Ascending aorta (tissue), 2 donors: ENCODE data around the gene CCDC183. TPM values are rescaled to one million over a fixed set of nuclear protein-coding genes. Genes with fewer than 3 reads are reported as not detected.
"Not testable (repeated sequence)": the region's sequence is repeated elsewhere in the genome, so short reads cannot be mapped to it uniquely, and the experiment has no call there.

ENCODE experiments used
- DNase-seq, 2 donors: peaks; one replicate each; pipeline ENCODE4 v3.0.0-alpha.2; 2019; ENCODE audit warnings: low spot score in 2 of 2
- H3K27ac ChIP-seq, 2 donors: fragments of 200-600 bp; sonication (generic); one replicate each; pipeline ENCODE4 v1.5.1; 2016 to 2017; ENCODE audit warnings: mild to moderate bottlenecking in 1 of 2
- H3K27me3 ChIP-seq: fragments of 200-600 bp; sonication (generic); one replicate; pipeline ENCODE4 v1.5.1; 2017
- H3K36me3 ChIP-seq, 2 donors: fragments of 200-600 bp; sonication (generic); one replicate each; pipeline ENCODE4 v1.5.1; 2016
- H3K4me1 ChIP-seq, 2 donors: fragments of 200-600 bp; sonication (generic); one replicate each; pipeline ENCODE4 v1.5.1; 2016 to 2017; ENCODE audit warnings: mild to moderate bottlenecking in 1 of 2
- H3K4me3 ChIP-seq, 2 donors: fragments of 200-600 bp; sonication (generic); one replicate each; pipeline ENCODE4 v1.5.1; 2016 to 2017; ENCODE audit warnings: mild to moderate bottlenecking in 1 of 2
- H3K9me3 ChIP-seq, 2 donors: fragments of 200-600 bp; sonication (generic); one replicate each; pipeline ENCODE4 v1.5.1; 2016
- intact Hi-C: fragments of 100-400 bp; cut with DNase I; formaldehyde crosslinking; loops from one replicate; pipeline ENCODE4 v1.15.1; 2023
- total RNA-seq: library from RNA; depleted of rRNA; stranded (reverse); fragments of >200 nt; gene quantifications from one replicate; pipeline ENCODE4 v1.1.0, GENCODE V29; 2016
- TF ChIP-seq, protein P1 (sequence below), 3 experiments: fragments of 200-600 bp in 2 of 3; fragments of 450-650 bp in 1 of 3; sonication (generic) in 2 of 3; IDR thresholded peaks; one replicate each; pipeline ENCODE4 v1.5.1; 2016 to 2019; ENCODE audit warnings: antibody characterized with exemption in 3 of 3, mild to moderate bottlenecking in 1 of 3, moderate library complexity in 1 of 3

CCDC183 gene
- total RNA-seq, 1 donor from 2014 or later: not detected

DNA sequence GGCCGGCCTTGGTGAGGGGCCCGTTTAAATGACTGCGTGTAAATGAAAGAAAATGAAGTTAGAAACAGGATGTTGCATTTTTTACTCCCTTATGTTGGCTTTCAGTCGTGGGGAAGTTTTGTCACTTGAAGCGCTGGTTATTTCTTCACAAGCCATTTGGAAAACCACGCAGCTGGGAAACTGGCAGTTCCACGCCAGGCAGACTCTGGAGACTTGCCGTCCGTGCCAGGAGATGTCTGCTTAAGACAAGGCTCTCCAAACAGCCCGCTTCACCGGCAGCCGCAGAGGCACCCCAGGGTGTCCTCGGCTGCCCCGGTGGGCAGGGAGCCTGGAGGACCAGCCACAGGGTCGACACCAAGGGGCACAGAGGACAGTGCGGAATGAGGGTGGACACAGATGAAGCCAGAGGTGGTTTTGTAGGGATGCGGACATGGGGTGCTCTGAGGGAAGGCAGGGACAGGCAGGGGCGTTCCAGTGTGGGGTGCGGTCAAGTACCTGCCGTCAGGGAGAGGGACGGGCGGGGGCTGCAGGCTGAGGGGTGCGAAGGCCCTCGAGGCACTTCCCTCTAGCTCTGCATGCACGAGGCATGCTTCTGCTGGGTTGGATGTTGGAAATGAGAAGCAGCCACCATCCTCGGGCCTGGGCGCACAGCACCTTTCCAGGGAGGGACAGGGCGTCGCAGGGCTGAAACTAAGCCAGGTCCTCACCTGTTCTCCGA lies 35.0 kb downstream of the CCDC183 start:
- no peaks in the 10 kb centered on the region for H3K9me3 ChIP-seq
- TF ChIP-seq, protein P1, sequence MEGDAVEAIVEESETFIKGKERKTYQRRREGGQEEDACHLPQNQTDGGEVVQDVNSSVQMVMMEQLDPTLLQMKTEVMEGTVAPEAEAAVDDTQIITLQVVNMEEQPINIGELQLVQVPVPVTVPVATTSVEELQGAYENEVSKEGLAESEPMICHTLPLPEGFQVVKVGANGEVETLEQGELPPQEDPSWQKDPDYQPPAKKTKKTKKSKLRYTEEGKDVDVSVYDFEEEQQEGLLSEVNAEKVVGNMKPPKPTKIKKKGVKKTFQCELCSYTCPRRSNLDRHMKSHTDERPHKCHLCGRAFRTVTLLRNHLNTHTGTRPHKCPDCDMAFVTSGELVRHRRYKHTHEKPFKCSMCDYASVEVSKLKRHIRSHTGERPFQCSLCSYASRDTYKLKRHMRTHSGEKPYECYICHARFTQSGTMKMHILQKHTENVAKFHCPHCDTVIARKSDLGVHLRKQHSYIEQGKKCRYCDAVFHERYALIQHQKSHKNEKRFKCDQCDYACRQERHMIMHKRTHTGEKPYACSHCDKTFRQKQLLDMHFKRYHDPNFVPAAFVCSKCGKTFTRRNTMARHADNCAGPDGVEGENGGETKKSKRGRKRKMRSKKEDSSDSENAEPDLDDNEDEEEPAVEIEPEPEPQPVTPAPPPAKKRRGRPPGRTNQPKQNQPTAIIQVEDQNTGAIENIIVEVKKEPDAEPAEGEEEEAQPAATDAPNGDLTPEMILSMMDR (IDR thresholded peaks at IDR 0.05): no peak
- H3K4me3 ChIP-seq: no peak overlapping the region
- H3K27ac ChIP-seq: no peak overlapping the region
- intact Hi-C loops: no loop called here
- H3K4me1 ChIP-seq: no peaks in the 10 kb centered on the region
- H3K36me3 ChIP-seq: peaks cover 50 to 71% of the 10 kb centered on the region in 2 donors
- DNase-seq: no peak
- no peaks in the 10 kb centered on the region for H3K27me3 ChIP-seq

DNA sequence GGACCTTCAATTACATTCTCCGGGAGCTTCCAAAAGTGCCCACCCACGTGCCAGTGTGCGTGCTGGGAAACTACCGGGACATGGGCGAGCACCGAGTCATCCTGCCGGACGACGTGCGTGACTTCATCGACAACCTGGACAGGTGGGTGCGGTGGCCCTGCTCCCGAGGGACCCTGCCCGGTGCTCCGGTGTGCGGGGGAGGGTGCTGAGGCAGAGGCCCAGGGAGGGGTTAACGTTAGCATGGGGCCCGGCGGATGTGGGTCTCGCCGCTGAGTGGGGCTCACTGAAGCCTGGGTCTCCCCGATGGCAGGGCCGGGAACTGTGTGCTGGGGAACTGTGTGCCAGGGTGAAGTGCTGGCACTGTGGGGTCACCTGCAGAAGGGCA lies 35.6 kb downstream of the CCDC183 start:
- no peaks in the 10 kb centered on the region for H3K4me1 ChIP-seq
- H3K27ac ChIP-seq: no peak overlapping the region
- H3K4me3 ChIP-seq: no peak overlapping the region
- H3K36me3 ChIP-seq: peaks cover 44 to 70% of the 10 kb centered on the region in 2 donors
- no peaks in the 10 kb centered on the region for H3K27me3 ChIP-seq
- TF ChIP-seq, protein P1 (IDR thresholded peaks at IDR 0.05): no peak
- no peak for DNase-seq
- intact Hi-C loops: no loop called here
- no peaks in the 10 kb centered on the region for H3K9me3 ChIP-seq

DNA sequence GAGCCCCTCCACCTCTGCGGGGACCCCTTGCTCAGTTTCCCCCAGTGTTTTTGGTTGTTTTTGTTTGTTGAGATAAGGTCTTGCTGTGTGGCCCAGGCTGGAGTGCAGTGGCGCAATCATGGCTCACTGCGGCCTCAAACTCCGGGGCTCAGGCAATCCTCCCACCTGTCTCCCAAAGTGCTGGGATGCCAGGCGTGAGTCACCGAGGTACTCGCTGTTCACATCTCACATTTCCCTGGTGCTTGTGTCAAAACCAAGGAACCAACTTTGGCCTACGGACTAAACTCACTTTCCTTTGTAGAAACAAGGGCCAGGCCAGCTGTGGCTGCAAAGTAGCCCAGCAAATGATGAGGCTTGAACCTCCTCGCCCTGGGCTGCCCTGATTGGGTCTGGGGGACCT lies 36.4 kb downstream of the CCDC183 start:
- no peak overlapping the region for H3K27ac ChIP-seq
- TF ChIP-seq, protein P1 (IDR thresholded peaks at IDR 0.05): no peak
- no peaks in the 10 kb centered on the region for H3K4me1 ChIP-seq
- peaks cover 43 to 72% of the 10 kb centered on the region in 2 donors for H3K36me3 ChIP-seq
- intact Hi-C loops: no loop called here
- no peaks in the 10 kb centered on the region for H3K9me3 ChIP-seq
- DNase-seq: no peak
- H3K27me3 ChIP-seq: no peaks in the 10 kb centered on the region
- H3K4me3 ChIP-seq: no peak overlapping the region

DNA sequence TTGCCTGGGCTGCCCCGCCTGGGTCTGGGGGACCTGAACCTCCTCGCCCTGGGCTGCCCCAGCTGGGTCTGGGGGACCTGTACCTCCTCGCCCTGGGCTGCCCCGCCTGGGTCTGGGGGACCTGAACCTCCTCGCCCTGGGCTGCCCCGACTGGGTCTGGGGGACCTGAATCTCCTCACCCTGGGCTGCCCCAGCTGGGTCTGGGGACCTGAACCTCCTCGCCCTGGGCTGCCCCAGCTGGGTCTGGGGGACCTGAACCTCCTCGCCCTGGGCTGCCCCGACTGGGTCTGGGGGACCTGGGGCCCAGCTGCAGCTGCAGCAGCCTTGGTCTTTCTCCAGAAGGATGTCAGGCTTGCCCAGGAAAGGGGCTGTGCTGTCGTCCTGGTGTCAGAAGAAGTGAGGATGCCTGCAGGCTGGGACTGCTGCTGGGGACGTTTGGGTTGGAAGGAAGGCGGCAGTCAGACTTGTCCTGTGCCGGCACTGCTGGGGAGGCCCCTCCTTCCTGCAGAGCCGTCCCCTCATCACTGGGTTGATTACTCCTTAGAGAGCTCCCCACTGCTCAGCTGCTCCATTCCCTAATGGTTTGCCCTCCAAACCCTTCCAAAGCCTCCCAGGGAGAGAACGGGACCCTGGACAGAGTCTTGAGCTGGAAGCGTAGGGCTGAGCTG lies 37.4 kb downstream of the CCDC183 start:
- H3K9me3 ChIP-seq, H3K27me3 ChIP-seq, intact Hi-C loops, DNase-seq, H3K27ac ChIP-seq, H3K4me3 ChIP-seq, H3K4me1 ChIP-seq: not testable (repeated sequence)
- H3K36me3 ChIP-seq: peaks cover 41 to 73% of the 10 kb centered on the region in 2 donors

DNA sequence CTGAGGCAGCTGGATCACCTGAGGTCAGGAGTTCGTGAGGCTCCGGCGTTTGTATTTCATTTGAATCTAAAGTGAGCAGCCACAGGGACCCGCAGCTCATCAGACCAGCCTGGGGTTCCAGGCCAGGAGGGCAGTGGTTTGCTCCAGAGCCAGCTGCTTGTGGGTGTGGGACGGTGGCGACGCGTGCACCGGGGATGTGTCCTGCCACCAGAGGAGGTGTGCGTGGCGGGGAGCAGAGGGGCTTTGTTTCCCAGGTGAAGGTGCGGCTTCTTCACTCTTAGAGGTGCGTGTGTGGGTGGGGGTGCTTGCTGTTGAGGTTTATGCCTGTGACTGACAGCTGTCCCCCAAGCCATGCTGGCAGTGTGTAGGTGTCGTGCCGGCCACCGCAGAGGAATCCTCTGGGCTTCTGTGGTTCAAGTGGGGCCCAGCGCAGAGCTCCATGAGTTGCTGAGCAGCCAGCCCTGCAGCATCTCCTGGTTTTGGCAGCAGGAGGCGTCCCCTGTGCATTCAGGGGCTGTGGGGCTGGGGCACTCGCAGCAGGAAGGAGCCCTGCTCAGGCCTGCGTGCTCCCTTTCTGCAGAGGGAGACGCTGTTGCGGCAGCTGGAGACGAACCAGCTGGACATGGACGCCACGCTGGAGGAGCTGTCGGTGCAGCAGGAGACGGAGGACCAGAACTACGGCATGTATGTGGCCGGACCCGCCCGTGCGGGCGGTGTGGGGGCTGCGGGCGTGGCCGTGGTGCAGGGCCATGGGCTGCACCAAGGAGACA lies 39.2 kb downstream of the CCDC183 start:
- Histone ChIP-seq H3K36me3 (peaks cover 36 to 72% of the 10 kb centered on the region in 2 donors), H3K9me3 (no peaks in the 10 kb centered on the region), H3K4me1 (no peaks in the 10 kb centered on the region), H3K4me3 (no peak overlapping the region), H3K27me3 (no peaks in the 10 kb centered on the region), H3K27ac (no peak overlapping the region)
- TF ChIP-seq, protein P1 (IDR thresholded peaks at IDR 0.05): no peak
- no peak for DNase-seq
- intact Hi-C loops: no loop called here
